CD14-positive monocyte (primary cell): ENCODE data around the gene KRT85. TPM values are rescaled to one million over a fixed set of nuclear protein-coding genes. Genes with fewer than 3 reads are reported as not detected.

Experiments used
- DNase-seq, 3 donors: peaks; one replicate each; pipeline ENCODE4 v3.0.0-alpha.2; 2011 to 2022
- H2AFZ ChIP-seq: 2 replicates; pipeline ENCODE4 v1.6.0; 2012; ENCODE audit warnings: mild to moderate bottlenecking, low read depth, low read length, inconsistent platforms; ENCODE audit not compliant: insufficient read depth, poor library complexity, severe bottlenecking
- H3K27ac ChIP-seq, 2 donors: 1 replicate in 1 of 2; 2 replicates in 1 of 2; pipeline ENCODE4 v1.5.1; 2012 to 2013; ENCODE audit warnings: low read length in 2 of 2, control low read depth in 1 of 2, inconsistent platforms in 1 of 2, low read depth in 1 of 2, mild to moderate bottlenecking in 1 of 2
- H3K27me3 ChIP-seq, 2 donors: one replicate each; pipeline versions ENCODE4 v1.6.0 to v1.6.1; 2011 to 2013; ENCODE audit warnings: low read length in 2 of 2; ENCODE audit not compliant: control insufficient read depth in 2 of 2, insufficient read depth in 2 of 2
- H3K36me3 ChIP-seq, 2 donors: replicated peaks in 1 of 2; 1 replicate in 1 of 2; 2 replicates in 1 of 2; pipeline versions ENCODE4 v1.5.1 to v1.6.1; 2012 to 2013; ENCODE audit warnings: low read length in 2 of 2, control low read depth in 1 of 2, inconsistent platforms in 1 of 2, mild to moderate bottlenecking in 1 of 2; ENCODE audit not compliant: insufficient read depth in 2 of 2, control insufficient read depth in 1 of 2
- H3K4me1 ChIP-seq, 2 donors: 1 replicate in 1 of 2; 2 replicates in 1 of 2; pipeline versions ENCODE4 v1.5.1 to v1.6.1; 2012 to 2013; ENCODE audit warnings: low read length in 2 of 2, control low read depth in 1 of 2, inconsistent platforms in 1 of 2, mild to moderate bottlenecking in 1 of 2, moderate library complexity in 1 of 2; ENCODE audit not compliant: insufficient read depth in 2 of 2, control insufficient read depth in 1 of 2
- H3K4me2 ChIP-seq: replicated peaks from 2 replicates; pipeline ENCODE3; 2012; ENCODE audit warnings: low read length, moderate library complexity, mild to moderate bottlenecking; ENCODE audit not compliant: poor library complexity, severe bottlenecking; ENCODE audit errors: extremely low read depth
- H3K4me3 ChIP-seq, 3 experiments: fragments of 200-600 bp in 1 of 3; sonication (generic) in 1 of 3; replicated peaks in 1 of 3; 1 replicate in 2 of 3; 2 replicates in 1 of 3; pipeline ENCODE4 v1.5.1; 2011 to 2013; ENCODE audit warnings: low read length in 3 of 3, mild to moderate bottlenecking in 3 of 3, control low read depth in 2 of 3, low read depth in 2 of 3, inconsistent platforms in 1 of 3, moderate library complexity in 1 of 3
- H3K79me2 ChIP-seq: 2 replicates; pipeline ENCODE4 v1.6.0; 2012; ENCODE audit warnings: mild to moderate bottlenecking, control low read depth, inconsistent platforms, low read length, moderate library complexity; ENCODE audit not compliant: insufficient read depth
- H3K9ac ChIP-seq: 2 replicates; pipeline ENCODE4 v1.6.0; 2017; ENCODE audit warnings: low read length, mild to moderate bottlenecking; ENCODE audit not compliant: insufficient read depth, poor library complexity, severe bottlenecking
- H3K9me3 ChIP-seq, 2 donors: replicated peaks in 1 of 2; 1 replicate in 1 of 2; 2 replicates in 1 of 2; pipeline versions ENCODE4 v1.5.1 to v1.6.1; 2012 to 2013; ENCODE audit warnings: low read length in 2 of 2, control low read depth in 1 of 2; ENCODE audit not compliant: control insufficient read depth in 1 of 2, insufficient read depth in 1 of 2
- H4K20me1 ChIP-seq: 2 replicates; pipeline ENCODE4 v1.6.0; 2012; ENCODE audit warnings: mild to moderate bottlenecking, low read length, control low read depth, moderate library complexity; ENCODE audit not compliant: insufficient read depth
- H3K27ac Mint-ChIP-seq, 7 donors: one replicate each; pipeline ENCODE4 v1.8.0; 2020; ENCODE audit warnings: mild to moderate bottlenecking in 7 of 7, mixed read lengths in 7 of 7, moderate library complexity in 6 of 7, inconsistent platforms in 2 of 7
- H3K27me3 Mint-ChIP-seq, 3 donors: one replicate each; pipeline ENCODE4 v1.8.0; 2021 to 2022; ENCODE audit warnings: low read depth in 3 of 3, mild to moderate bottlenecking in 3 of 3, mixed read lengths in 3 of 3, moderate library complexity in 3 of 3, inconsistent platforms in 1 of 3
- H3K36me3 Mint-ChIP-seq, 2 donors: one replicate each; pipeline ENCODE4 v1.8.0; 2020; ENCODE audit warnings: mixed read lengths in 2 of 2, inconsistent platforms in 1 of 2, mild to moderate bottlenecking in 1 of 2
- H3K4me1 Mint-ChIP-seq: one replicate; pipeline ENCODE4 v1.8.0; 2020; ENCODE audit warnings: mild to moderate bottlenecking, mixed read lengths
- H3K4me3 Mint-ChIP-seq, 2 donors: one replicate each; pipeline ENCODE4 v1.8.0; 2020; ENCODE audit warnings: mild to moderate bottlenecking in 2 of 2, mixed read lengths in 2 of 2, moderate library complexity in 1 of 2
- H3K9me3 Mint-ChIP-seq, 7 donors: one replicate each; pipeline ENCODE4 v1.8.0; 2020 to 2022; ENCODE audit warnings: mixed read lengths in 7 of 7, mild to moderate bottlenecking in 6 of 7, moderate library complexity in 6 of 7, inconsistent platforms in 2 of 7
- WGBS: methylation state at CpG from one replicate; pipeline ENCODE4 v1.1.5; 2013; ENCODE audit warnings: missing lambda C conversion rate; ENCODE audit not compliant: insufficient coverage; 5-methylcytosine and 5-hydroxymethylcytosine counted together
- intact Hi-C, 2 donors: fragments of 100-400 bp; cut with micrococcal nuclease; formaldehyde crosslinking; loops; one replicate each; pipeline versions ENCODE4 v1.15.0 to v1.15.1; 2023
- polyA plus RNA-seq, 3 donors: library from polyadenylated mRNA; depleted of rRNA in 1 of 3; unstranded in 2 of 3; stranded (reverse) in 1 of 3; fragments of 300-500 nt in 2 of 3; fragments of >200 nt in 1 of 3; fragmentation: Illumina TruSeq in 2 of 3; gene quantifications; 1 replicate in 2 of 3; 2 replicates in 1 of 3; pipeline ENCODE4 v1.2.3, GENCODE V29; 2012 to 2021
- TF ChIP-seq, protein P1 (sequence below): fragments of 200-600 bp; IDR thresholded peaks from one replicate; pipeline ENCODE4 v1.8.0; 2022; ENCODE audit warnings: antibody characterized with exemption, mild to moderate bottlenecking

KRT85 gene
- polyA plus RNA-seq, 3 donors, result not detected

DNA sequence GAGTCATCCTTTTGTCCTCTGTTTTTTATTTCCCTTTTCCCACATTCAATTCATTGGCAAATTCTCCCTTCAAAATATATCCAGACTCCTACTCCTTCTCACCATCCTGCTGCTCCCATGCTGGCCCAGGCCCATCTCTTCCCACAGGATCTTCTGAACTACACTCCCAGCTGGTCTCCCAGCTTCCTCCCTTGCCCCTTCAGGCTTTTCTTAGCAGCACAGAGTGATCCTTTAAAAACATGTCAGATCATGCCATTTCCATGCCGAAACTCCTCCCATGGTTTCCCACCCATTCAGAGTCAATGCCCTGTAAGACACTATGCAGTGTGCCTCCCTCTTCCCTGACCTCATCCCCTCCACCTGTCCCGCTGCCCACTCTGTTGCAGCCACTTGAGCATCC, 20.6 kb upstream of the KRT85 start:
- Histone ChIP-seq H4K20me1 (no peaks in the 10 kb centered on the region), H3K4me2 (no peak overlapping the region), H3K27ac (no peak overlapping the region), H3K9ac (no peak overlapping the region), H3K9me3 (no peaks in the 10 kb centered on the region), H3K79me2 (no peaks in the 10 kb centered on the region), H3K4me1 (no peaks in the 10 kb centered on the region), H3K4me3 (no peak overlapping the region), H3K36me3 (no peaks in the 10 kb centered on the region), H2AFZ (no peak overlapping the region), H3K27me3 (no peaks in the 10 kb centered on the region)
- 94% methylated on average over 2 of the region's 2 CpGs for WGBS
- H3K4me3 Mint-ChIP-seq, result no peak overlapping the region
- no peak for DNase-seq
- H3K9me3 Mint-ChIP-seq, result no peaks in the 10 kb centered on the region
- intact Hi-C loops, result no loop called here
- H3K27ac Mint-ChIP-seq, result no peak overlapping the region
- H3K36me3 Mint-ChIP-seq, result no peaks in the 10 kb centered on the region
- TF ChIP-seq, protein P1, sequence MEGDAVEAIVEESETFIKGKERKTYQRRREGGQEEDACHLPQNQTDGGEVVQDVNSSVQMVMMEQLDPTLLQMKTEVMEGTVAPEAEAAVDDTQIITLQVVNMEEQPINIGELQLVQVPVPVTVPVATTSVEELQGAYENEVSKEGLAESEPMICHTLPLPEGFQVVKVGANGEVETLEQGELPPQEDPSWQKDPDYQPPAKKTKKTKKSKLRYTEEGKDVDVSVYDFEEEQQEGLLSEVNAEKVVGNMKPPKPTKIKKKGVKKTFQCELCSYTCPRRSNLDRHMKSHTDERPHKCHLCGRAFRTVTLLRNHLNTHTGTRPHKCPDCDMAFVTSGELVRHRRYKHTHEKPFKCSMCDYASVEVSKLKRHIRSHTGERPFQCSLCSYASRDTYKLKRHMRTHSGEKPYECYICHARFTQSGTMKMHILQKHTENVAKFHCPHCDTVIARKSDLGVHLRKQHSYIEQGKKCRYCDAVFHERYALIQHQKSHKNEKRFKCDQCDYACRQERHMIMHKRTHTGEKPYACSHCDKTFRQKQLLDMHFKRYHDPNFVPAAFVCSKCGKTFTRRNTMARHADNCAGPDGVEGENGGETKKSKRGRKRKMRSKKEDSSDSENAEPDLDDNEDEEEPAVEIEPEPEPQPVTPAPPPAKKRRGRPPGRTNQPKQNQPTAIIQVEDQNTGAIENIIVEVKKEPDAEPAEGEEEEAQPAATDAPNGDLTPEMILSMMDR, result no peak
- peaks cover 1 to 6% (median 3%) of the 10 kb centered on the region in 3 donors for H3K27me3 Mint-ChIP-seq
- H3K4me1 Mint-ChIP-seq, result no peaks in the 10 kb centered on the region

DNA sequence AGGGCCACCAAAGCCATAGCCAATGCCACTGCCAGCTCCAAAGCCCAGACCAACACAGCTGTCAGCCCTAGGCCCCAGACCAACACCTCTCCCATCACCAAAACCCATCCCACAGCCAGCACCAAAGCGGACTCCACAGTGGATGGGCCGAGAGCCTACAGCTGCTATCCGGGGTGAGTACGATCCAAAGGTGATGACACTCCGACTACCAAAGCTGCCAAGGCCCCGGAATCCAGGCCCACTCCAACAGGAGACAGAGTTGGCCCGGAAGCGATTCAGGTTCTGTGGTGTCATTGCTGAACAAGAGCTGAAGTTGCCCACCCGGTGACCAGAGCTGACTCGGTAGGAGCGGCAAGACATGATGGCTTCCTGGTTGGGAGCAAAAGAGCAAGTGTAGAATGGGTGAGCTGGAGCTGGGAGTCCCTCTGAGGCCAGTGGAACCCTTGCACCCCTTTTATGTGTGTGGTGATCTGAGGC, 18.0 kb upstream of the KRT85 start, which contains the start of gene KRT84:
KRT84 (minus strand) TSS at position 427 of the 477 bp plus-strand sequence; CDS start at position 360, 67 bp downstream.
- Mint-ChIP-seq H3K4me1 (no peaks in the 10 kb centered on the region), H3K4me3 (no peak within 1 kb of the TSS), H3K9me3 (no peaks in the 10 kb centered on the region), H3K27ac (peak within 1 kb of the TSS in 1 of 7 donors; percentile 49), H3K36me3 (no peaks in the 10 kb centered on the region), H3K27me3 (peaks cover 0 to 6% (median 1%) of the 10 kb centered on the region in 3 donors)
- TF ChIP-seq, protein P1, result no peak
- Histone ChIP-seq H3K4me2 (no peak within 1 kb of the TSS), H3K27ac (no peak within 1 kb of the TSS), H3K4me1 (no peaks in the 10 kb centered on the region), H3K4me3 (no peak within 1 kb of the TSS), H3K79me2 (no peaks in the 10 kb centered on the region), H3K9me3 (no peaks in the 10 kb centered on the region), H2AFZ (no peak within 1 kb of the TSS), H3K27me3 (no peaks in the 10 kb centered on the region), H3K9ac (no peak within 1 kb of the TSS), H3K36me3 (no peaks in the 10 kb centered on the region), H4K20me1 (no peaks in the 10 kb centered on the region)
- intact Hi-C loops, result no loop called here
- 96% methylated on average over 10 of the region's 11 CpGs for WGBS
- no peak for DNase-seq
